Measurements from ENCODE around the gene TRPC4. TPM values are rescaled to one million over a fixed set of nuclear protein-coding genes. Genes with fewer than 3 reads are reported as not detected.

Gene TRPC4
- total RNA-seq, 2 experiments from 2014 or later: not detected

DNA sequence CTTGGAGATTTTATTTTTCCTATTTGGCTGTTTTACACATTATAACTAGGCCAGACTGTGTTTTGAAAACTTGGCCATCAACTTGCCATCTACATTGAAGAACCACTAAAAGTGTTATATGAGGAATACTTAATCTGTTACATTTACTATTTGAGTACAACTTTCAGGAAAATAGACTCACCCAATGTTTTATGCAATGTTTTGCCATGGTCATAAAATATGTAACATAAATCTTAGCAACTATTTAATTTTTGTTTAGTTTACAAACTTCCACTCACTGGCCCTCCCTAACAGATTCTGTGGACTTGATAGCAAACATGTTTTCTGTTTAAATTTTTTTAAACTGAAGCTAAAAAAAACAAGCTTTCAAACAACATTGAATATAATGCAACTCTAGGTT is 23.7 kb upstream of the TRPC4 start:
- Histone ChIP-seq H2AFZ (ENCODE audit: low read length) (no peak overlapping the region), H3K4me2 (ENCODE audit: low read length) (no peak overlapping the region), H3K4me1 (ENCODE audit: insufficient read depth, low read length, poor library complexity, severe bottlenecking) (no peaks in the 10 kb centered on the region), H4K20me1 (ENCODE audit: insufficient read depth, low read length) (no peaks in the 10 kb centered on the region), H3K9me3 (ENCODE audit: low read length) (no peaks in the 10 kb centered on the region), H3K27ac (ENCODE audit: low read depth, low read length, poor library complexity, severe bottlenecking) (no peak overlapping the region), H3K79me2 (ENCODE audit: insufficient read depth, low read depth, low read length) (no peaks in the 10 kb centered on the region), H3K36me3 (ENCODE audit: insufficient read depth, low read length) (no peaks in the 10 kb centered on the region), H3K9me2 (ENCODE audit: insufficient read depth, low read length) (no peaks in the 10 kb centered on the region), H3K4me3 (ENCODE audit: low read depth, low read length, poor library complexity, severe bottlenecking) (no peak overlapping the region)
- intact Hi-C loops (cut with micrococcal nuclease; ENCODE audit: unreplicated experiment): no loop called here
- DNase-seq (ENCODE audit: low spot score): no peak
- no TSS peak for BruUV-seq (replicated peaks)
- ChIA-PET POLR2A (interaction anchor here (1.0 kb wide), 1 partner anchor 26 kb away, joined by 3 read pairs; no protein-coding TSS in a partner anchor), CTCF (ENCODE audit: unreplicated experiment) (no interaction called here)
- TF ChIP-seq EZH2phosphoT487 (IDR thresholded peaks at IDR 0.05; ENCODE audit: borderline replicate concordance, low read depth, low read length): no peak
- TF ChIP-seq, protein P1, sequence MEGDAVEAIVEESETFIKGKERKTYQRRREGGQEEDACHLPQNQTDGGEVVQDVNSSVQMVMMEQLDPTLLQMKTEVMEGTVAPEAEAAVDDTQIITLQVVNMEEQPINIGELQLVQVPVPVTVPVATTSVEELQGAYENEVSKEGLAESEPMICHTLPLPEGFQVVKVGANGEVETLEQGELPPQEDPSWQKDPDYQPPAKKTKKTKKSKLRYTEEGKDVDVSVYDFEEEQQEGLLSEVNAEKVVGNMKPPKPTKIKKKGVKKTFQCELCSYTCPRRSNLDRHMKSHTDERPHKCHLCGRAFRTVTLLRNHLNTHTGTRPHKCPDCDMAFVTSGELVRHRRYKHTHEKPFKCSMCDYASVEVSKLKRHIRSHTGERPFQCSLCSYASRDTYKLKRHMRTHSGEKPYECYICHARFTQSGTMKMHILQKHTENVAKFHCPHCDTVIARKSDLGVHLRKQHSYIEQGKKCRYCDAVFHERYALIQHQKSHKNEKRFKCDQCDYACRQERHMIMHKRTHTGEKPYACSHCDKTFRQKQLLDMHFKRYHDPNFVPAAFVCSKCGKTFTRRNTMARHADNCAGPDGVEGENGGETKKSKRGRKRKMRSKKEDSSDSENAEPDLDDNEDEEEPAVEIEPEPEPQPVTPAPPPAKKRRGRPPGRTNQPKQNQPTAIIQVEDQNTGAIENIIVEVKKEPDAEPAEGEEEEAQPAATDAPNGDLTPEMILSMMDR (conservative IDR thresholded peaks at IDR 0.05; ENCODE audit: low read length): no peak

DNA sequence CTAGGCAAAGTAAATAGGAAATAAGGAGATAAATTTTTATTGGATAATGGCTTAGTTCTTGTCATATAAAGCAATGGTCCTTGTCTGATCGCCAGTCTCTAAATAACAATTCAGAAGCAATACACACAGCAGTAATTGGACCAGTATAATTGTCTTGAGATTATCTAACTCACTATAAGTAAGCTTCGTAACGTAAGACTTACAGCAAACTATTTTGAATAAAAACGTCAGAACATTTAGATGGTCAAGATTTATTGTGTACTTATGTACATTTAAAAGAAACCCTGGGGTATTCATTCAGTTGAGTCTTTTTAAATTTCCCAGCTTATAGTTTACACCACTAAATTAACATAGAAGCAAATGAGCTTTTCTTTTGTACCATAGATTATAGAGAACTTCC is 20.2 kb upstream of the TRPC4 start:
- no peaks in the 10 kb centered on the region for H3K36me3 ChIP-seq (ENCODE audit: insufficient read depth, low read length)
- H3K4me2 ChIP-seq (ENCODE audit: low read length): no peak overlapping the region
- no TSS peak for BruUV-seq (replicated peaks)
- intact Hi-C loops (cut with micrococcal nuclease; ENCODE audit: unreplicated experiment): no loop called here
- no peaks in the 10 kb centered on the region for H3K4me1 ChIP-seq (ENCODE audit: insufficient read depth, low read length, poor library complexity, severe bottlenecking)
- no peak overlapping the region for H2AFZ ChIP-seq (ENCODE audit: low read length)
- H3K9me3 ChIP-seq (ENCODE audit: low read length): no peaks in the 10 kb centered on the region
- H4K20me1 ChIP-seq (ENCODE audit: insufficient read depth, low read length): no peaks in the 10 kb centered on the region
- no peaks in the 10 kb centered on the region for H3K9me2 ChIP-seq (ENCODE audit: insufficient read depth, low read length)
- H3K79me2 ChIP-seq (ENCODE audit: insufficient read depth, low read depth, low read length): no peaks in the 10 kb centered on the region
- H3K27ac ChIP-seq (ENCODE audit: low read depth, low read length, poor library complexity, severe bottlenecking): no peak overlapping the region
- POLR2A ChIA-PET: interaction anchor here (0.6 to 1.9 kb wide), 11 partner anchors 9 to 199 kb away, joined by 3 to 9 read pairs (median 4); no protein-coding TSS in a partner anchor
- no peak for DNase-seq (ENCODE audit: low spot score)
- CTCF ChIA-PET (ENCODE audit: unreplicated experiment): no interaction called here
- TF ChIP-seq, protein P1 (conservative IDR thresholded peaks at IDR 0.05; ENCODE audit: low read length): no peak
- TF ChIP-seq EZH2phosphoT487 (IDR thresholded peaks at IDR 0.05; ENCODE audit: borderline replicate concordance, low read depth, low read length): no peak
- H3K4me3 ChIP-seq (ENCODE audit: low read depth, low read length, poor library complexity, severe bottlenecking): no peak overlapping the region

DNA sequence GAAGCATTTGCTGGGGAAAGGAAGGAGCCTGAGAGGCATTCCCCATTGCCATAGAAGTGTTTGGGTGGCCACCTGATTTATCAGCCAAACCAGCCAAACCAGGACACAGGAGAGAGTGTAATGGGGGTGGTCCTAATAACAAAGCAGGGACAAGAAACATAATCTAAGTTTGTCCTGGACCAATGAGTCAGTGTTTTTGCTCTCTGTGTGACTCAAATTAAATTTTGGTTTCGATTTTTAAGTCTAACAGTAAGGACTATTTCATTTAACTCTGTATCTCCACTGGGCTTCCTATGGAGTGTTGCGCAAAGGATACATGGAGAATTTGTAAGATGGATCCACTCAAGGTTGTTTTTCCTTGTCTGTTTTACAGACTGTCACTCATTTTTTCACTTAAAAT is 19.5 kb upstream of the TRPC4 start:
- no peak overlapping the region for H3K27ac ChIP-seq (ENCODE audit: low read depth, low read length, poor library complexity, severe bottlenecking)
- no peaks in the 10 kb centered on the region for H3K9me2 ChIP-seq (ENCODE audit: insufficient read depth, low read length)
- no TSS peak for BruUV-seq (replicated peaks)
- no peaks in the 10 kb centered on the region for H3K79me2 ChIP-seq (ENCODE audit: insufficient read depth, low read depth, low read length)
- DNase-seq (ENCODE audit: low spot score): no peak
- H3K4me1 ChIP-seq (ENCODE audit: insufficient read depth, low read length, poor library complexity, severe bottlenecking): no peaks in the 10 kb centered on the region
- ChIA-PET POLR2A (interaction anchor here (0.5 to 1.9 kb wide), 7 partner anchors 11 to 1088 kb away, joined by 3 to 9 read pairs (median 3); no protein-coding TSS in a partner anchor), CTCF (ENCODE audit: unreplicated experiment) (no interaction called here)
- H3K36me3 ChIP-seq (ENCODE audit: insufficient read depth, low read length): no peaks in the 10 kb centered on the region
- H3K9me3 ChIP-seq (ENCODE audit: low read length): no peaks in the 10 kb centered on the region
- H4K20me1 ChIP-seq (ENCODE audit: insufficient read depth, low read length): no peaks in the 10 kb centered on the region
- TF ChIP-seq, protein P1 (conservative IDR thresholded peaks at IDR 0.05; ENCODE audit: low read length): no peak
- no peak for TF ChIP-seq EZH2phosphoT487 (IDR thresholded peaks at IDR 0.05; ENCODE audit: borderline replicate concordance, low read depth, low read length)
- H3K4me2 ChIP-seq (ENCODE audit: low read length): no peak overlapping the region
- peak overlapping the region; percentile 48; the same call in 1 of the 2 replicates for H2AFZ ChIP-seq (ENCODE audit: low read length)
- H3K4me3 ChIP-seq (ENCODE audit: low read depth, low read length, poor library complexity, severe bottlenecking): no peak overlapping the region
- intact Hi-C loops (cut with micrococcal nuclease; ENCODE audit: unreplicated experiment): no loop called here

Data from OCI-LY7 (cell line).